HG03025 (cell line): ENCODE data around the gene TRAPPC5.

Experiments
- ATAC-seq: cut with Tn5 transposase; IDR thresholded peaks from one replicate; pipeline ENCODE4 v1.9.1; 2021; ENCODE audit warnings: mild to moderate bottlenecking, moderate library complexity; ENCODE audit not compliant: unreplicated experiment, low FRiP score

The TRAPPC5 gene

DNA sequence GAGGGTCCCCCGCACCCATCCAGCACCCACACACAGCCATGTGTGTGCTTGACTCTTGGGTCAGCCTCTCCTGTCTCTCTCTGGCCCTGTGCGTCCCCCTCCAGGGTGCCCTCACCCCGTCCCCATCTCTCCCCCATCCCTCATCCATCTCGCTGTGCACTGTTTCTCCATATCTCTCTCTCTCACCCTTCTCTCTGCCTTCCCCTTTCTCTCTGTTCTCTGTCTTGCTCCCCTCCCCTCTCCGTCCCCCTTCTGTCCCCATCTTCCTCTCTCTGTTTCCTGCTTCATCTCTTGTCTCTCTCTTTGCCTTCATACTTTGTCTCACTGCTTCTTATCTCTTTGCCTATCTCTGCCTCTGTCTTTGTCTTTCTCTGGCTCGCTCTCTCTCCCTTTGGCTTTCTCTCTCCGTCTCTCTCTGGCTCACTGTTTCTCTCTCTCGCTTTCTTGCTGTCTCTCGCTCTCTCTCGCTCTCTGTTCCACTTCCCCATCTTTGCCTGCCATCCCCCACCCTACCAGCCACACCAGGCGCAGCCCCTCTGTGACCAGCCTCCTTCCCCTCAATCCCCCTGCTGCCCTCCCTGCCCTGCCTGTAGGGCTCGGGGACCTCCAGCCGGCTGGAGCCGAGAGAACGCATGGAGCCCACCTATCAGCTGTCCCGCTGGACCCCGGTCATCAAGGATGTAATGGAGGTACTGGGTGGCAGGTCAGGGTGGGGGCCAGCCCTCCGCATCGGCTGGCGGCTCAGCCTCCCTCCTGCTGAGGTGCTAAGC, 34.8 kb upstream of the TRAPPC5 start:
- no peak for ATAC-seq

DNA sequence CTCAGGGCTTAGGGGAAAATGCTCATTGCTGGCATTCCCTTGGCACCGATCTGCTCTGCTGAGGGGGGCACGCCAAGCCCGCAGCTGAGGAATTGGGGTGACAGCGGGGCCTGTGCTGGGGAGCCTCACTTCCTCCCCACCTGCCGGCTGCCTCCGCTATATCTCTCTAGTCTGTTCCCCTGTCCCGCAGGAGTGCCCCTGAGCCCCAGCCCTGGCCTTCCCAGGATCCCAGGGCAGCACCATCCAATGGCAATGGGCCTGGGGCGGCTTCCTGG, 34.3 kb upstream of the TRAPPC5 start:
- ATAC-seq: no peak

DNA sequence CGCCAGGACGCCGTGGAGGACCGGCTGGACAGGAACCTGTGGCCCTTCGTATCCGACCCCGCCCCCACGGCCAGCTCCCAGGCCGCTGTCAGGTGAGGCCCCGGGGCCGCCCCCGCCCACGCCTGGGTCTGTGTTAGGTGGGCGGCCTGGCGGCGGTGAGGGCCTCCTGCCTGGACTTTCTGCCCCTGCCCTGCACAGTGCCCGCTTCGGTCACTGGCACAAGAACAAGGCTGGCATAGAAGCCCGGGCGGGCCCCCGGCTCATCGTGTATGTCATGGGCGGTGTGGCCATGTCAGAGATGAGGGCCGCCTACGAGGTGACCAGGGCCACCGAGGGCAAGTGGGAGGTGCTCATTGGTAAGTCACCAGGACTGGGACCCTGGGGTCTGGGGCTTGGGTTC, 33.5 kb upstream of the TRAPPC5 start:
- ATAC-seq: no peak

DNA sequence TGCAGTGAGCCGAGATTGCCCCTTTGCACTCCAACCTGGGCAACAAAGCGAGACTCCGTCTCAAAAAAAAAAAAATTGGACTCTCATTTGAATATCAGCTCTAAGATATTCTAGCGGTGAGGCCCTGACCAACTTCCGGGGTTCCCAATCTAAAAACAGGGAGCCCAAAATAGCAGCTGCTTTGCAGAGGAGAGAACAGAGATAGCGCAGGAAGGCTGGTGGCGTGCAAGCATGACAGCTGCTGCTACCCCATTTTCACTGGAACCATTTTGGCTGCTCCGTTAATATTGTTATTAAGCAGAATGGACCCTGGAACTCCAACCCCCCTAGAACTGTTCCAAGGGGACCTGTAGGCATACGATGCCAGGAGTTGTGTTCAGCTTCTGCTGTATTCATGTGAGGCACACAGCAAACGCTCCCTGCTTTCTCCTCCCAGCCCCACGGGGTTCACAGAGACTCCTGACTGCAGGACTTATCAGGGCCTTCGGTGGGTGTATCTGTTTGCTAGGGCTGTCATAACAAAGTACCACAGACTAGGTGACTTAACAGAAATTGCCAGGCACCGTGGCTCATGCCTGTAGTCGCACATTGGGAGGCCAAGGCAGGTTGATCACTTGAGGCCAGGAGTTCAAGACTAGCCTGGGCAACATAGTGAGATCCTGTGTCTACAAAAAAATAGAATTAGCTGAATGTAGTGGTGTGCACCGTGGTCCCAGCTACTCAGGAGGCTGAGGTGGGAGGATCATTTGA, 32.2 kb upstream of the TRAPPC5 start:
- ATAC-seq: no peak

DNA sequence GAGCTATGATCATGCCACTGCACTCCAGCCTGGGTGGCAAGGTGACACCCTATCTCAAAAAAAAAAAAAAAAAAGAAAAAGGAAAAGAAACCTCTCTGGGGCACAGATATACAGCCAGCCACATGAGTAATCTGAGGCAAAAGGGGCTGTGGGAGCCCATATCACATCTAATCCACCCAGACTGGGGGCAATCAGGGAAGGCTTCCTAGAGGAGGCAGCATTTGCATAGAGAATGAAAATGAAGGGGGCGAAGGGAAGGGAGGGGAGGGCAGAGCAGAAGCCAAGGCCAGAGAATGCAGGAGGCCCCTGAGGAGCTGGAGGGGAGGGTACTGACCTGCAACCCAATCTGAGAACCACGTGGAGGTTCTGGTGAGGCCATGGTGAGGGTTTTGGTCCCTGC, 30.5 kb upstream of the TRAPPC5 start:
- ATAC-seq: no peak

DNA sequence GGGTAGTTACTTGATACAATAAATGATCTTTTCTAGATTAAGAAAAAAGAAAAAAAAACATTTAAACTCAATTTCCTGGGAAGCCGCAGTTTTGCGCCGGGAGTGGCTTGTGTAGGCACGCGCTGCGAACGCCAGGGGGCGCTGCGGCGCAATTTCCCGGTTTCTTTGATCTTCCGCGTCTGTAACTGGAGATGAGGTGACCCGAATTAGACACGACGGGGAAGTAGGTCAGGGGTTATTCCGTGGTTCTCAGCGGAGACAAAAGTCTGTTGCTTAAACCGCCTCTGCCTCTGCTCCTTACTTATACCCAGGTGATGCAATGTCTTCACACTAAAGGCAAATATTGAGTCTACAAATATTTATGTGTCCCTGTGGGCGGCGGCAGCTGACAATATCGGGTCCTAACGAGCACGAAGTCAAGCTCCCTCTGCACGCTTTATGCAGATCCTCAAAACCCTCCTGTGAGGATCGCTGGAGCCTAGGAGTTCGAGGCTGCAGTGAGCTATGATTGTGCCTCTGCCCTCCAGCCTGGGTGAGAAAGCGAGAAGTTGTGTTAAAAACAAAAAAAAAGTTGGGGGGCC, 28.5 kb upstream of the TRAPPC5 start:
- ATAC-seq: no peak

DNA sequence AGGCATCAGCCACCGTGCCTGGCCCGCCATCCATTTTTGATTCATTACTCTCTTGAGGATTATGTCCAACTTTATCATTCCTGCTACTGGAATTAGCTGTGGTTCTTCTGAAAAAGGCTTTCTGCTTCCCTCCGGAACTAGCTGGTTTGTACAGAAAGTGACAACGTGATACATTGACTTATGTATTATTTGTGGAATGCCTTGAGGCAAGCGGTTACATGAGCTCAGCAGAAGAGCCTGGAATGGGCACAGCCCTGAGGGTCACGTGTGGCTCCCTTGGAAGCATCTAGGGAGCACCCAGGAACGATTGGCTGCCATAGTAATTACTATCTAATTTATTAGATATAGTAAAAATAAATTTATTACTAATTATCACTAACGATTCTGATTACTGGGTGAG, 26.2 kb upstream of the TRAPPC5 start:
- no peak for ATAC-seq

DNA sequence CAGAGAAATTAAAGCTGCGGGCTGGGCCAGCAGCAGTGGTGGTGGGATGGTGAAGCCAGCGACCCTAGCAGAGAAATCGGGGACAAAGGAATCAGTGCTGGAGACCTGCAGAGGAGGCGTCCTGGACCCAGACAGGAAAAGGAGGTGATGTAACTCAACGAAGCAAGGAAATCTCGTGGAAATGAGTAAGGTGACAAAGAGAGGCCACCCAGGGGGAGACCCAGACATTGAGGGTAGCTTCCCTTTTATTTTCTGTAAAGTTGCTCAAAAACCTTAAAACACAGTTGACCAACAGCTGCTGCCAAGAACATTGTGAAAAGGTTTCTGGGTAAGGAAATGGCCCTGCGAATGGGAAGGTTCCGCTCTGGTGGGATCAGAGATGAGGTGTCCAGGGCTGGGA, 25.1 kb upstream of the TRAPPC5 start:
- ATAC-seq: no peak

DNA sequence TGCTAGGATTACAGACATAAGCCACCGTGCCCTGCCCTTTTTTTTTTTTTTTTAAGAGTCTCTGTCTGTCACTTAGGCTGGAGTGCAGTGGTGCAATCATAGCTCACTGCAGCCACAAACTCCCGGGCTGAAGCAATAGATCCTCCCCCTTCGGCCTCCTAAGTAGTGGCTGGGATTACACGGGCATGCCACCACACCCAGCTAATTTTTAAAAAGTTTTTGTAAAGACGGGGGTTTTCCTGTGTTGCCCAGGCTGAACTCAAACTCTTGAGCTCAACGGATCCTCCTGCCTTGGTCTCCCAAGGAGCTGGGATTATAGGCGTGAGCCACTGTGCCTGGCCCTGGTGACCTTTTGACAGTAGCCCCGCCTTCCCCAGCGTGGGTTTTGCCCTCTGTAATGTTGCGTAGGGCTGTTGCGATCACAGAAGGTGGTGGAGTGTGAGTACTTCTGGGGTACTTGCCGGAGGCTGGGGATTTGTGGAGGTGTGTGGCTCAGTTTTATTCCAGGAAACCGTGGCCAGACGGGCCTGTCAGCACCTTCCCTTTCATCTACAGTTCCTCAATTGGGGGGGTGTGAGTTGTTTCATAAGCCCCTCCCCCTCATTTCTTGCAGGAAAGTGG, 23.4 kb upstream of the TRAPPC5 start:
- no peak for ATAC-seq

DNA sequence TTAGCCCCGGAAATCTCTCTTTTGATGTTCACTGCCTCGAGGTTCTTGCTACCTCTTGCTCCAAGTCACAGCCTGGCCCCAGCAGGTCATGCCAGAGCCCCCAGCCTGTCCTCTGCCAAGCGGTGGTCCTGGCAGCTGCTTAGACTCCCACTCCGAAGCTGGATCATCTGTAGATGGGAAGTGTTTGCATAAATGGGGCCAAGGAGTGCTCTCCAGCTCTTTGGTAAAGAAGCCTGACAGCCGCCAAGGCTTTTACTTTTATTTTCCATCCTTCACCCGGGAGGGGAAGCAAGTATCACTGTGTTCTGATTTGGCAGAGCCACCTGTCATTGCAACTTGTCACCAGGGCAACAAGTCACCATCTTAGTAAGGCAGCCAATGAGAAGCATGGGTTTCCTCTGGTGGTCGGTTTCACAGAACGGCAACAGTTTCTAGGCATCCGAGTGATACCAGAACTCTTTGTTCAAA, 22.4 kb upstream of the TRAPPC5 start:
- ATAC-seq: no peak

DNA sequence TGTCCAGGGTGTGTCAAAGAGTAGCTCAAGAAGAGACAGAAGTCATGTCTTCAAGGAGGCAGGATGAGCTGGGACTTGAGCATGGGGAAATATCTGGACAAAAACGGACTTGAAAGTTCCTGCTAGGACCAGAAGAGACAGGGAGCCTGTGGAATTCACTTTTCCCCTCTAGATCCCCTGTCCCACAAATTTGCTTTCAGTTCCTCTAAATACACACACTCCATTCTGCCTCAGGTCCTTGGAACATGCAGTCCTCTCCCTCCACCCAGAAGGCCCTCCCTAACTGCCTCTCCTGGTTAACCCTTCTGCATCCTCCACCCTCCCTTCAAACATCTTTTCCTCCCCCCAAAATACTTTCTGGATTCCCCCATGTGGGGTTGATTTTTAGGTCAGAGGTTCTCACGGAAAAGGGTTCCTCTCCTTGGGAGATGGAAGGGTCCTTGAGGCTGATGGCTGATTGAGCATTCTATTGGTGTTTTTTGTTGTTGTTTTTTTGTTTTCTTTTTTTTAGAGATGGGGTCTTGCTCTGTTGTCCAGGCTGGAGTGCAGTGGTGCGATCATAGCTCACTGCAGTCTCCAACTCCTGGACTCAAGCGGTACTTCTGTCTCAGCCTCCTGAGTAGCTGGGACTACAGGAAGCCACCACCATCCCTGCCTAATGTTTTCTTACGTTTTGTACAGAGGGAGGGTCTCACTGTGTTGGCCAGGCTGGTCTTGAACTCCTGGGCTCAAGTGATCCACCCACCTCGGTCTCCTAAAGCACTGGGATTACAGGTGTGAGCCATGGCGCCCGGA, 18.7 kb upstream of the TRAPPC5 start:
- no peak for ATAC-seq

DNA sequence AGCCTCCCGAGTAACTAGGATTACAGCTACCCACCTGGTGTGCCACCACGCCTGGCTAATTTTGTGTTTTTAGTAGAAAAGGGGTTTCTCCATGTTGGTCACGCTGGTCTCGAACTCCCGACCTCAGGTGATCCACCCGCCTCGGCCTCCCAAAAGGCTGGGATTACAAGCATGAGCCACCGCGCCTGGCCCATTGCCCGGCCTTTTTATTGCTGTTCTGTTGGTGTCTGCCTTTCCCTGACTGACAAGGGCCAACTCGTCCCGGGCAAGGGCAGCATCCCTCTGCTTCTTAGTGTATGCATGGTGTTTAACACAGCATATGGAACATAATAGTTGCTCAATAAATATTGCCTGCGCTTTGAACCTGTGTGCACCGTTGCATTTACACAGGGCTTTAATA, 18.0 kb upstream of the TRAPPC5 start:
- ATAC-seq: no peak

DNA sequence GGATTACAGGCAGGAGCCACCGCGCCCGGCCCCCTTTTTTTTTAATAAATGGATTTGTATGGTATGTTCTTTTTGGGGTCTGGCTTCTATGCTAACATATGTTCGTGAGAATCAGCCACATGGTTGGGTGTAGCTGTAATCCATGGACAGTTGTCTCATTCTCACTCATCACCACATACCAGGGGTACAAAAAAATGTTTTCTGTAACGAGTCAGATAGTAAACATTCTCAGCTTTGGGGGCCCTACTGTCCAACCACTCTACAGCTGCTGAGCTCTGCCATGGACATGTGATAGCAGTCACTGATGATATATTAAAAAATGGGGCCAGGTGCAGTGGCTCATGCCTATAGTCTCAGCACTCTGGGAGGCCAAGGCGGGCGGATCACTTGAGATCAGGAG, 16.9 kb upstream of the TRAPPC5 start:
- no peak for ATAC-seq

DNA sequence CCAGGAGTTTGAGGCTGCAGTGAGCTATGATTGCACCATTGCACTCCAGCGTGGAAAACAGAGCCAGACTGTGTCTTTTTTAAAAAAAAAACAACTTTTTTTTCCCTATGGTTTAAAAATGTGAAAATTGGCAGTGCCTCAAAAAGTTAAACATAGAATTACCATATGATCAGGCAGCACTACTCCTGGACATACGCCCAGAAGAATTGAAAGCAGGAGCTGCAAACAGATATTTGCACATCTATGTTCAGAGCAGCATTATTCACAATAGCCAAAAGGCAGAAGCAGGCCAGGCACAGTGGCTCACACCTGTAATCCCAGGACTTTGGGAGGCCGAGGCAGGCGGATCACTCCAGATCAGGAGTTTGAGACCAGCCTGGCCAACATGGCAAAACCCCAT, 15.6 kb upstream of the TRAPPC5 start:
- ATAC-seq: no peak

DNA sequence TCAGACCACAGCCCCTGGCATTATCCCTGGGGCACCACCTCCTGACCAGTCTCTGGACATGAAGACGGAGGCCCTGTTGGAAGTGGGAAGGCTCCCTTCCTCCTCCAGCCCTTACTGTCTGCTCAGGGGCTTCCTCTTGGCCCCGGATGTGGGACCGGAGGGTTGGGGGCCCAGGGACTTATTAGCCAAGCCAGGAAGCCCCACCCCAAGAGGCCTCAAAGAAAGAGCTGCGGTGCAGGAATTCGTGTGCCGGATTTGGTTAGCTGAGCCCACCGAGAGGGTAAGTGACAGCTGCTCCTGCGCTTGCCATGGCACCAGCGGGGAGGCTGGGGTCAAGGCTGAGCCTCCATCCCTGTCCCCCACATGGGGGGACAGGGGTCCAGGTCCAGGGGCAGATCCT, 11.8 kb upstream of the TRAPPC5 start, which contains the start of gene RETN:
Gene RETN, plus strand, starts transcription at position 208 of the 400 bp plus-strand sequence. CDS start 278 bp downstream, outside the sequence.
- no peak for ATAC-seq

DNA sequence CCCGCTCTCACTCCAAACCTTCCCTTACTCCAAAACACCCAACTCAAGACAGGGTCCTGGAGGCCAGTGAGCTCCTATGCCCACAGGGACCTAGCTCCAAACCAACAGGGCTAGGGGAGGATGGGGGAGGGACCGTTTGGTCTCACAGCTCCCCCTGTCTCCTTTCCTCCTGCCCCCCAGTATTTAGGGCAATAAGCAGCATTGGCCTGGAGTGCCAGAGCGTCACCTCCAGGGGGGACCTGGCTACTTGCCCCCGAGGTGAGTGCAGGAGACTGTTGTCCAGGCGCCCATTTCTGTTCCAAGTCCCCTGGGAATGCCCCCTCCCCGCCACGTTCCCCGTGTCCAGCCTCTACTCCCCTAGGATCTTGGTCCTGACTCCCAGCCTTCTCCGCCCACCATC, 11.0 kb upstream of the TRAPPC5 start:
- ATAC-seq: no peak

DNA sequence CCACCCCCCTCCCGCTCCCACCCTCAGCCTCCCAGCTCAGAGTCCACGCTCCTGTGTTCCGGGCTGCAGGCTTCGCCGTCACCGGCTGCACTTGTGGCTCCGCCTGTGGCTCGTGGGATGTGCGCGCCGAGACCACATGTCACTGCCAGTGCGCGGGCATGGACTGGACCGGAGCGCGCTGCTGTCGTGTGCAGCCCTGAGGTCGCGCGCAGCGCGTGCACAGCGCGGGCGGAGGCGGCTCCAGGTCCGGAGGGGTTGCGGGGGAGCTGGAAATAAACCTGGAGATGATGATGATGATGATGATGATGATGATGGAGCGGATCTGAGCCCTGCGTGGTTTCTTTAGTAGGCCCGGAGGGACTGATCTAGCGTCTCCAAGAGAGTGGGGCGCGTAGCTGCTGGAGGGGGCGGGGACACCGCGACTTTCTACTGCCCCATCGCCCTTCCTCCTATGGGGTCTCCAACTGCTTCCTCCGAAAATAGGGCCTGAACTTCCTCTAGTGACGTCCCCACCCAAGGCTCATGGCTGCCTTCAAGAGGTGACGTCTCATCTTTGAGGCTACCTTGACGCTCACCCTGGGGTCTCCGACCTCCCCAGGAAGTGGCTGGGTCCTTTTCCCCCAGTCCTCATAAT, 10.4 kb upstream of the TRAPPC5 start:
- ATAC-seq: no peak

DNA sequence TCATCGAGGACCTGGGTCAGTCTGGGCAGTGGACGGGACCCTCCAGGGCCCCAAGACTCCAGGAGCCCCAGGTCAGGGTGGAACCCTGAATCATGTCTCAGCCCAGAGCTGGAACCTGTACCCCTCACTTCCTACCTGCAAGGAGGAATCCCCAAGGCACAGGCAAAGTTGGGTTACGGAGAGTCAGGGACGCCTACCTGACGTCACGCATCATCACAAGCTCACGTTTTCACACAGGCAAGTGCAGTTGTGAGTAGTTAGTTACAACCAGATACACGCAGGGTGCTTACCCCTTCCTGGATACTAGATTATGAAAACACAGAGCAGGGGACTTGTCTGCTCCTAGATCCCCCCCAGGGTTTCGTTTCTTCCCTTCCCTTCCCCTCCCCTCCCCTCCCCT, 9.8 kb upstream of the TRAPPC5 start:
- ATAC-seq: no peak

DNA sequence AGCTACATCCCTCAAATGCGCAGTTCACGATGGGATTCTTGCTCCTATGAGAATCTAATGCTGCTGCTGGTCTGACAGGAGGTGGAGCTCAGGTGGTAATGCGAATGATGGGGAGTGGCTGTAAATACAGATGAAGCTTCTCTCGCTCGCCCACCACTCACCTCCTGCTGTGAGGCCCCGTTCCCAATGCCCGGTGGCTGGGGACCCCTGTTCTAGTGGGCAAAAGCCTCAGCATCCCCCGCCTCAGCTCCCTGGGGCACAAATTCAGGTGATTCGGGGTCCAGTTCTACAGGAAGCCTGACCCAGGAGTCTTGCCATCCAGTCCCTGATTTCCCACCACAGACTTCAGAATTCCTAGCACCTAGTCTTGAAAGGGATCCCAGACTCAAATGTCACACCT, 8.1 kb upstream of the TRAPPC5 start:
- no peak for ATAC-seq
